Astrocyte (in vitro differentiated cells and primary cell): ENCODE results near the gene AANAT. TPM values are rescaled to one million over a fixed set of nuclear protein-coding genes. Genes with fewer than 3 reads are reported as not detected.

Source experiments
- DNase-seq: peaks from one replicate; pipeline ENCODE4 v3.0.0-alpha.2; 2010; ENCODE audit warnings: low read depth
- FAIRE-seq: peaks from 2 replicates; lab custom pipeline; 2011; peaks lifted over from hg19 to GRCh38; lab: Jason Lieb, UNC
- H2AFZ ChIP-seq: 2 replicates; pipeline ENCODE4 v1.6.0; 2012; ENCODE audit warnings: low read depth, low read length, inconsistent platforms
- H3K27ac ChIP-seq: 2 replicates; pipeline ENCODE4 v1.5.1; 2011; ENCODE audit warnings: low read depth, low read length, inconsistent platforms
- H3K27me3 ChIP-seq: 2 replicates; pipeline ENCODE4 v1.6.0; 2011; ENCODE audit warnings: low read length, inconsistent platforms; ENCODE audit not compliant: insufficient read depth
- H3K36me3 ChIP-seq: 2 replicates; pipeline ENCODE4 v1.5.1; 2011; ENCODE audit warnings: low read length, inconsistent platforms; ENCODE audit not compliant: insufficient read depth
- H3K4me1 ChIP-seq: 2 replicates; pipeline ENCODE4 v1.5.1; 2011; ENCODE audit warnings: low read length, inconsistent platforms; ENCODE audit not compliant: insufficient read depth
- H3K4me2 ChIP-seq: 2 replicates; pipeline ENCODE4 v1.6.0; 2012; ENCODE audit warnings: low read length, inconsistent platforms
- H3K4me3 ChIP-seq: 2 replicates; pipeline ENCODE4 v1.5.1; 2011; ENCODE audit warnings: low read depth, mild to moderate bottlenecking, low read length, inconsistent platforms; ENCODE audit not compliant: insufficient read depth
- H3K79me2 ChIP-seq: 2 replicates; pipeline ENCODE4 v1.6.0; 2012; ENCODE audit warnings: mild to moderate bottlenecking, low read length, inconsistent platforms; ENCODE audit not compliant: insufficient read depth
- H3K9ac ChIP-seq: 2 replicates; pipeline ENCODE4 v1.6.0; 2012; ENCODE audit warnings: mild to moderate bottlenecking, low read length, inconsistent platforms
- H3K9me3 ChIP-seq: 2 replicates; pipeline ENCODE4 v1.5.1; 2012; ENCODE audit warnings: low read depth, mild to moderate bottlenecking, low read length, inconsistent platforms; ENCODE audit not compliant: insufficient read depth
- H4K20me1 ChIP-seq: 2 replicates; pipeline ENCODE4 v1.6.0; 2012; ENCODE audit warnings: low read length, inconsistent platforms; ENCODE audit not compliant: insufficient read depth
- H3K27ac Mint-ChIP-seq: one replicate; pipeline ENCODE4 v1.8.0; 2021; ENCODE audit warnings: mild to moderate bottlenecking, mixed read lengths; ENCODE audit not compliant: unreplicated experiment
- H3K27me3 Mint-ChIP-seq: one replicate; pipeline ENCODE4 v1.8.0; 2021; ENCODE audit warnings: low read depth, mixed read lengths; ENCODE audit not compliant: unreplicated experiment
- H3K36me3 Mint-ChIP-seq: one replicate; pipeline ENCODE4 v1.8.0; 2021; ENCODE audit warnings: low read depth, mixed read lengths; ENCODE audit not compliant: unreplicated experiment
- H3K4me1 Mint-ChIP-seq: one replicate; pipeline ENCODE4 v1.8.0; 2021; ENCODE audit warnings: low read depth, mixed read lengths; ENCODE audit not compliant: unreplicated experiment
- H3K4me3 Mint-ChIP-seq: one replicate; pipeline ENCODE4 v1.8.0; 2021; ENCODE audit warnings: mild to moderate bottlenecking, moderate library complexity, mixed read lengths; ENCODE audit not compliant: unreplicated experiment
- H3K9me3 Mint-ChIP-seq: one replicate; pipeline ENCODE4 v1.8.0; 2021; ENCODE audit warnings: mild to moderate bottlenecking, mixed read lengths; ENCODE audit not compliant: unreplicated experiment
- CTCF ChIP-seq: IDR thresholded peaks from 2 replicates; pipeline ENCODE4 v1.5.1; 2011; ENCODE audit warnings: low read depth, mild to moderate bottlenecking, inconsistent platforms, low read length, moderate library complexity; ENCODE audit not compliant: insufficient read depth
- EZH2 ChIP-seq: IDR thresholded peaks from 2 replicates; pipeline ENCODE4 v1.6.1; 2012; ENCODE audit warnings: mild to moderate bottlenecking, low read length, inconsistent platforms; ENCODE audit not compliant: insufficient read depth
- total RNA-seq: library from RNA; stranded (reverse); gene quantifications from 2 replicates; pipeline ENCODE4 v1.2.1, GENCODE V29; 2021

AANAT gene
- total RNA-seq, 1 donor from 2014 or later = not detected

GRCh38 chr17:76480632-76481031 lies 13.2 kb downstream of the AANAT start:
- no peaks in the 10 kb centered on the region for H4K20me1 ChIP-seq
- Mint-ChIP-seq H3K4me3 (no peak overlapping the region), H3K4me1 (peaks cover 8% of the 10 kb centered on the region), H3K27me3 (no peaks in the 10 kb centered on the region), H3K36me3 (peaks cover 17% of the 10 kb centered on the region), H3K9me3 (peaks cover 2% of the 10 kb centered on the region), H3K27ac (peak overlapping the region; percentile 72)
- peaks cover 13% of the 10 kb centered on the region for H3K4me1 ChIP-seq
- no peaks in the 10 kb centered on the region for H3K27me3 ChIP-seq
- H3K79me2 ChIP-seq = no peaks in the 10 kb centered on the region
- no peak overlapping the region for H3K27ac ChIP-seq
- H3K36me3 ChIP-seq = no peaks in the 10 kb centered on the region
- FAIRE-seq (no peak), DNase-seq (peak; percentile 20)
- TF ChIP-seq CTCF = no peak
- no peak for TF ChIP-seq EZH2
- no peak overlapping the region for H3K4me3 ChIP-seq
- H2AFZ ChIP-seq = peak overlapping the region; percentile 55
- peak overlapping the region; percentile 3 for H3K4me2 ChIP-seq
- H3K9ac ChIP-seq = peak overlapping the region; percentile 28
- no peaks in the 10 kb centered on the region for H3K9me3 ChIP-seq

- Mint-ChIP-seq H3K9me3 (peaks cover 2% of the 10 kb centered on the region), H3K4me3 (no peak overlapping the region), H3K36me3 (peaks cover 19% of the 10 kb centered on the region), H3K27ac (no peak overlapping the region), H3K27me3 (no peaks in the 10 kb centered on the region), H3K4me1 (peaks cover 8% of the 10 kb centered on the region)
- Histone ChIP-seq H3K4me2 (peak overlapping the region; percentile 3), H4K20me1 (no peaks in the 10 kb centered on the region), H3K4me3 (no peak overlapping the region), H3K9me3 (no peaks in the 10 kb centered on the region), H3K9ac (peak overlapping the region; percentile 28), H3K27me3 (no peaks in the 10 kb centered on the region), H3K27ac (no peak overlapping the region), H3K36me3 (no peaks in the 10 kb centered on the region), H2AFZ (peak overlapping the region; percentile 55), H3K4me1 (peaks cover 13% of the 10 kb centered on the region), H3K79me2 (no peaks in the 10 kb centered on the region)
- DNase-seq (no peak), FAIRE-seq (no peak)
- TF ChIP-seq EZH2 (no peak), CTCF (no peak)
Measured at GRCh38 chr17:76481071-76481655, 13.8 kb downstream of the AANAT start.

GRCh38 chr17:76484228-76484725 lies 16.9 kb downstream of the AANAT start:
- no peaks in the 10 kb centered on the region for H4K20me1 ChIP-seq
- H3K9me3 ChIP-seq = no peaks in the 10 kb centered on the region
- H3K36me3 ChIP-seq = no peaks in the 10 kb centered on the region
- H3K27me3 ChIP-seq = no peaks in the 10 kb centered on the region
- H3K27ac Mint-ChIP-seq = peak overlapping the region; percentile 77
- peaks cover 8% of the 10 kb centered on the region for H3K4me1 Mint-ChIP-seq
- no peak for FAIRE-seq
- peak overlapping the region; percentile 36 for H3K4me3 Mint-ChIP-seq
- no peak for DNase-seq
- H3K4me2 ChIP-seq = peak overlapping the region; percentile 46
- H3K27me3 Mint-ChIP-seq = no peaks in the 10 kb centered on the region
- peak overlapping the region; percentile 21 for H2AFZ ChIP-seq
- TF ChIP-seq EZH2 (no peak), CTCF (no peak)
- no peak overlapping the region for H3K4me3 ChIP-seq
- H3K36me3 Mint-ChIP-seq = peaks cover 9% of the 10 kb centered on the region
- H3K9me3 Mint-ChIP-seq = no peaks in the 10 kb centered on the region
- peak overlapping the region; percentile 35 for H3K27ac ChIP-seq
- H3K4me1 ChIP-seq = peaks cover 13% of the 10 kb centered on the region
- no peak overlapping the region for H3K9ac ChIP-seq
- no peaks in the 10 kb centered on the region for H3K79me2 ChIP-seq
